ENCODE results near the gene PRSS27. TPM values are rescaled to one million over a fixed set of nuclear protein-coding genes. Genes with fewer than 3 reads are reported as not detected.

PRSS27 gene
- total and polyA plus RNA-seq, 2 donors (not counting 1 experiment from before 2014, with no cell fraction given) = 2.1 to 2.4 TPM

GRCh38 chr16:2751577-2752034 lies 31.6 kb upstream of the PRSS27 start:
- no peak for DNase-seq
- Histone ChIP-seq H3K4me1 (ENCODE audit: control insufficient read depth in 2 of 2, insufficient read depth in 2 of 2, low read length in 2 of 2) (peaks cover 36 to 45% of the 10 kb centered on the region in 2 donors), H3K4me2 (replicated peaks; ENCODE audit: low read depth, low read length, poor library complexity, severe bottlenecking) (peak overlapping the region; percentile 97), H3K9ac (ENCODE audit: low read length) (peak overlapping the region; percentile 92), H3K27ac (ENCODE audit: low read length in 2 of 2) (peak overlapping the region; percentile 95 to 98), H3K36me3 (replicated peaks in 1 of 2; ENCODE audit: control extremely low read depth in 1 of 2, control insufficient read depth in 1 of 2, extremely low read depth in 1 of 2, insufficient read depth in 2 of 2, low read length in 1 of 2) (peaks cover 0 to 4% of the 10 kb centered on the region in 2 experiments), H3K27me3 (replicated peaks in 1 of 4; ENCODE audit: control extremely low read depth in 1 of 4, control insufficient read depth in 3 of 4, insufficient read depth in 4 of 4, low read length in 3 of 4) (no peaks in the 10 kb centered on the region), H4K20me1 (ENCODE audit: control insufficient read depth, insufficient read depth, low read length, poor library complexity, severe bottlenecking) (peaks cover 38% of the 10 kb centered on the region), H2AFZ (ENCODE audit: insufficient read depth, low read depth, low read length, poor library complexity, severe bottlenecking) (peak overlapping the region; percentile 99), H3K9me3 (ENCODE audit: control extremely low read depth in 1 of 3, control insufficient read depth in 2 of 3, insufficient read depth in 1 of 3, low read length in 2 of 3) (peaks cover 0 to 10% (median 3%) of the 10 kb centered on the region in 3 donors), H3K4me3 (ENCODE audit: control extremely low read depth in 1 of 5, extremely low read depth in 1 of 5, insufficient read depth in 1 of 5, low read depth in 2 of 5, low read length in 4 of 5) (peak overlapping the region in 4 of 5 experiments; percentile 68 to 97 (median 80)), H3K79me2 (ENCODE audit: control insufficient read depth, insufficient read depth, low read length) (peaks cover 58% of the 10 kb centered on the region)
- peak overlapping the region; percentile 99 for H3K27ac Mint-ChIP-seq
- ChIA-PET CTCF (no interaction called here), POLR2A (interaction anchor here (3.5 kb wide), 1 partner anchor 26 kb away, joined by 31 read pairs; the partner anchor contains the start of gene ELOB)
- peaks cover 2% of the 10 kb centered on the region for H3K9me3 Mint-ChIP-seq (ENCODE audit: insufficient read depth)
- TF ChIP-seq CTCF (IDR thresholded peaks at IDR 0.05) (no peak), EZH2 (IDR thresholded peaks at IDR 0.05; ENCODE audit: borderline replicate concordance, insufficient read depth, low read depth, low read length, poor library complexity, severe bottlenecking) (no peak)
- 59% methylated on average over 20 of the region's 23 CpGs for WGBS (ENCODE audit: insufficient coverage)
- peaks cover 44% of the 10 kb centered on the region for H3K4me1 Mint-ChIP-seq
- peak overlapping the region; percentile 95 for H3K4me3 Mint-ChIP-seq
- H3K27me3 Mint-ChIP-seq = no peaks in the 10 kb centered on the region
- ATAC-seq (ENCODE audit: low read depth) = no peak
- intact Hi-C loops (cut with micrococcal nuclease) = loop anchor here (1.0 to 5.0 kb wide), 5 partner anchors 26 to 271 kb away; partner anchors contain the start of genes ELOB, FLYWCH1, FLYWCH2 and HCFC1R1

GRCh38 chr16:2749936-2750335 lies 29.9 kb upstream of the PRSS27 start:
- Histone ChIP-seq H3K79me2 (ENCODE audit: control insufficient read depth, insufficient read depth, low read length) (peaks cover 41% of the 10 kb centered on the region), H3K4me1 (ENCODE audit: control insufficient read depth in 2 of 2, insufficient read depth in 2 of 2, low read length in 2 of 2) (peaks cover 26 to 30% of the 10 kb centered on the region in 2 donors), H3K4me2 (replicated peaks; ENCODE audit: low read depth, low read length, poor library complexity, severe bottlenecking) (no peak overlapping the region), H3K36me3 (replicated peaks in 1 of 2; ENCODE audit: control extremely low read depth in 1 of 2, control insufficient read depth in 1 of 2, extremely low read depth in 1 of 2, insufficient read depth in 2 of 2, low read length in 1 of 2) (peaks cover 0 to 4% of the 10 kb centered on the region in 2 experiments), H3K4me3 (ENCODE audit: control extremely low read depth in 1 of 5, extremely low read depth in 1 of 5, insufficient read depth in 1 of 5, low read depth in 2 of 5, low read length in 4 of 5) (no peak overlapping the region), H3K27ac (ENCODE audit: low read length in 2 of 2) (no peak overlapping the region), H3K9ac (ENCODE audit: low read length) (no peak overlapping the region), H3K9me3 (ENCODE audit: control extremely low read depth in 1 of 3, control insufficient read depth in 2 of 3, insufficient read depth in 1 of 3, low read length in 2 of 3) (peaks cover 0 to 10% (median 3%) of the 10 kb centered on the region in 3 donors), H3K27me3 (replicated peaks in 1 of 4; ENCODE audit: control extremely low read depth in 1 of 4, control insufficient read depth in 3 of 4, insufficient read depth in 4 of 4, low read length in 3 of 4) (no peaks in the 10 kb centered on the region), H4K20me1 (ENCODE audit: control insufficient read depth, insufficient read depth, low read length, poor library complexity, severe bottlenecking) (peaks cover 22% of the 10 kb centered on the region), H2AFZ (ENCODE audit: insufficient read depth, low read depth, low read length, poor library complexity, severe bottlenecking) (no peak overlapping the region)
- peak overlapping the region; percentile 20 for H3K27ac Mint-ChIP-seq
- ATAC-seq (ENCODE audit: low read depth) (no peak), DNase-seq (no peak)
- peaks cover 29% of the 10 kb centered on the region for H3K4me1 Mint-ChIP-seq
- H3K4me3 Mint-ChIP-seq = no peak overlapping the region
- WGBS (ENCODE audit: insufficient coverage) = 91% methylated on average over 4 of the region's 6 CpGs
- intact Hi-C loops (cut with micrococcal nuclease) = loop anchor here (5.0 kb wide), 1 partner anchor 272 kb away; the partner anchor contains the start of genes HCFC1R1, THOC6 and TNFRSF12A
- H3K27me3 Mint-ChIP-seq = no peaks in the 10 kb centered on the region
- TF ChIP-seq EZH2 (IDR thresholded peaks at IDR 0.05; ENCODE audit: borderline replicate concordance, insufficient read depth, low read depth, low read length, poor library complexity, severe bottlenecking) = no peak
- TF ChIP-seq CTCF (IDR thresholded peaks at IDR 0.05) = no peak
- H3K9me3 Mint-ChIP-seq (ENCODE audit: insufficient read depth) = peaks cover 2% of the 10 kb centered on the region
- ChIA-PET POLR2A (no interaction called here), CTCF (no interaction called here)

Measured in B cell (primary cell).